HUES6 (cell line): ENCODE results near the gene SULT1A2.

Source experiments
- H3K27ac ChIP-seq: 2 replicates; pipeline ENCODE4 v1.7.0; 2013; ENCODE audit warnings: low read depth, mild to moderate bottlenecking, low read length, inconsistent platforms
- H3K27me3 ChIP-seq: 2 replicates; pipeline ENCODE4 v1.6.1; 2013; ENCODE audit warnings: low read length; ENCODE audit not compliant: control insufficient read depth, insufficient read depth
- H3K36me3 ChIP-seq: 2 replicates; pipeline ENCODE4 v1.6.1; 2013; ENCODE audit warnings: low read length; ENCODE audit not compliant: control insufficient read depth, insufficient read depth
- H3K4me1 ChIP-seq: 2 replicates; pipeline ENCODE4 v1.6.1; 2013; ENCODE audit warnings: low read length; ENCODE audit not compliant: control insufficient read depth, insufficient read depth
- H3K4me3 ChIP-seq: 2 replicates; pipeline ENCODE4 v1.5.1; 2013; ENCODE audit warnings: low read depth, low read length
- H3K9ac ChIP-seq: one replicate; pipeline ENCODE4 v1.6.1; 2013; ENCODE audit warnings: mild to moderate bottlenecking, low read length
- H3K9me3 ChIP-seq: 2 replicates; pipeline ENCODE4 v1.6.1; 2013; ENCODE audit warnings: low read depth, low read length; ENCODE audit not compliant: control insufficient read depth, insufficient read depth

Gene SULT1A2

DNA sequence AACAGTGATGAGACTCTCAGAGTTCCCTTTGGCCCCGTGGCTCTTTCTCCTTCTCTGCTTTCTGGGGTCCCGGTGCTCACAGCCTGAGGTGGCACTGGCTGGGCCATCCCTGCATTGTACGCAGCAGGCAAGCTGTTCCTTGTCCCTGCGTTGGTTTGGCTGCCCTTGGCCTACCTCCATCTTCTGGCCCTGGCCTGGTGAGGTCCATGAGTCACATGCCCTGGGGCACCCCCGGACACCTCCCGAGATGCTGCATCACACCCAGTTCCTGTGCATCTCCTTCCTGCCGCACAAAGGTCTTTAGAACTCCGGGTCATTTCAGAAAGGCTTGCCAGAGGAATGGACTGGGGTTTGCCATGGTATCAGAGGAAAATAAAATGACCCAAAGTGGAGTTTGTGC is 9.5 kb downstream of the SULT1A2 start:
- Histone ChIP-seq H3K27ac (no peak overlapping the region), H3K4me3 (no peak overlapping the region), H3K4me1 (no peaks in the 10 kb centered on the region), H3K9me3 (no peaks in the 10 kb centered on the region), H3K9ac (no peak overlapping the region), H3K36me3 (peaks cover 50% of the 10 kb centered on the region), H3K27me3 (no peaks in the 10 kb centered on the region)

DNA sequence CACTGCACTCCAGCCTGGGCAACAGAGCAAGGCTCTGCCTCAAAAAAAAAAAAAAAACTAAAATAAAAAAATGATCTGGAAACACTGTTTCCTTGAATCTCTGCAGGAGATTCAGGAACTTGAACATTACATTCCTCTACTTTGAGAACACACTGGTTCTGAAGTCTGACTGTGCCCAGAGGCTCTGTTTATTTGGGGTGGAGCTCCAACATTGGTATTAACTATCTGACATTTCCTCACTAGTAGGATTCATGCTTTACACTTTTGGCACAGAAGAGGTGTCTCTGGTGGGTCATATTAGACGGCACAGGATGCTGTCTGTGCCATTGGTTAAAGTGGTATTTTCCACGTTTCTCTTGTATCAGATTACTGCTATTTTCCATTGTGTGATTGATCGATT is 10.4 kb downstream of the SULT1A2 start:
- no peaks in the 10 kb centered on the region for H3K9me3 ChIP-seq
- no peaks in the 10 kb centered on the region for H3K27me3 ChIP-seq
- no peak overlapping the region for H3K4me3 ChIP-seq
- H3K27ac ChIP-seq: no peak overlapping the region
- H3K9ac ChIP-seq: no peak overlapping the region
- peaks cover 53% of the 10 kb centered on the region for H3K36me3 ChIP-seq
- H3K4me1 ChIP-seq: no peaks in the 10 kb centered on the region

DNA sequence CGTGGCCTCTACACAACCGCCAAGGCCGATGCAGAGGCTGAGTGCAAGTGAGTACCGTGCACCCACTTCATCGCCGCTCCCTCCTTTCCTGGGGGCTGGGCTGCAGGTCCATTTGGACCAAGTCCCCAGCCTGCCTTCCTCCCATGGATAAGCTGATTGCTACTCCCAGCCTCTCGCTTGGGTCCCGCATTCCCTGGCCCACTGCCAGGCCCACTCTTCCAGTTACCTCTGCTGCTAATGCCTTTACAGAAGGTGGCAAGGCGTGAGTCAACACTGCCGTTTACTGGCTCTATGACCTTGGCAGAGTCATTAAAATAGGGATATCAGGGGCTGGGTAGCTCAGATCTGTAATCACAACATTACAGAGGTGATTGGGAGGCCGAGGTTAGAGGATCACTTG is 11.2 kb downstream of the SULT1A2 start:
- no peaks in the 10 kb centered on the region for H3K4me1 ChIP-seq
- H3K9me3 ChIP-seq: no peaks in the 10 kb centered on the region
- H3K27me3 ChIP-seq: no peaks in the 10 kb centered on the region
- no peak overlapping the region for H3K9ac ChIP-seq
- no peak overlapping the region for H3K4me3 ChIP-seq
- H3K36me3 ChIP-seq: peaks cover 49% of the 10 kb centered on the region
- no peak overlapping the region for H3K27ac ChIP-seq

DNA sequence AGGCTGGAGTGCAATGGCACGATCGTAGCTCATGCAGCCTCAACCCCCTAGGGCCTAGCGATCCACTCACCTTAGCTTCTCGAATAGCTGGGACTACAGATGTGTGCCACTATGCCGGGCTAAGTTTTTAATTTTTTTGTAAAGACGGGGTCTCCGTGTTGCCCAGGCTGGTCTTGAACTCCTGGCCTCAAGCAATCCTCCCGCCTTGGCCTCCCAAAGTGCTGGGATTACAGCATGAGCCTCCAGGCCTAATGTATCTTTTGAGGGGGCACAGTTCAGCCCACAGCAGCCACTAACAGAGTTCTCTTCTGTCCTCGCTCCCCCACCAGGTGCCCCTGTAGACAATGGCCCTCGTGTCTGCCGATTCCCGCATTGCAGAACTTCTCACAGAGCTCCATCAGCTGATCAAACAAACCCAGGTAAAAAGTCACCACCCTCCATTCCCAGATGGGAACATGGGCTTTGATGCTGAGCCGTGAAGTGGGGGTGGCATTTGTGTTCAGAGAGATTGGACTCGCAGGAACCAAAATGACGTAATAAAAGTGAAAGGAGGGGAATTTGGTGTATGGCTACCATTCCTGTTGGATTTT is 16.0 kb downstream of the SULT1A2 start:
- H3K36me3 ChIP-seq: peaks cover 26% of the 10 kb centered on the region
- no peak overlapping the region for H3K9ac ChIP-seq
- H3K27ac ChIP-seq: no peak overlapping the region
- no peaks in the 10 kb centered on the region for H3K9me3 ChIP-seq
- no peaks in the 10 kb centered on the region for H3K4me1 ChIP-seq
- no peaks in the 10 kb centered on the region for H3K27me3 ChIP-seq
- H3K4me3 ChIP-seq: no peak overlapping the region

DNA sequence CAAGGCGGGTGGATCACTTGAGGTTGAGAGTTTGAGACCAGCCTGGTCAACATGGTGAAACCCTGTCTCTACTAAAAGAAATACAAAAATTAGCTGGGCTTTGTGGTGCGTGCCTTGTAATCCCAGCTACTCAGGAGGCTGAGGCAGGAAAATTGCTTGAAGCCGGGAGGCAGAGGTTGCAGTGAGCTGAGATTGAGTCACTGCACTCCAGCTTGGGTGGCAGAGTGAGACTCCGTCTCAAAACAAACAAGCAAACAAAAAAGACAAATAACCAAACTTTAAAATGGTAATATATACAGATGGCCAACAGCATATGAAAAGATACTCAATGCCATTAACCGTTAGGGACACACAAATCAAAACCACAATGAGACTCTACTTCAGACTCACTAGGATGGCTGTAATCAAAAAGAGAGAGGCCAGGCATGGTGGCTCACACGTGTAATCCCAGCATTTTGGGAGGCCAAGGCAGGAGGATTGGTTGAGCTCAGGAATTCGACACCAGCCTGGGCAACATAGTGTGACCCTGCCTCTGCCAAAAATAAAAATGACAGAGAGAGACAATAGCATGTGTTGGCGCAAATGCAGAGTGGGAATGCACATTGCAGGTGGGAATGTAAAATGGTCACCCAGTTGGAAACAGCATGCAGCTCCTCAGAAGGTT is 21.3 kb downstream of the SULT1A2 start:
- no peaks in the 10 kb centered on the region for H3K36me3 ChIP-seq
- H3K4me3 ChIP-seq: no peak overlapping the region
- no peaks in the 10 kb centered on the region for H3K27me3 ChIP-seq
- no peaks in the 10 kb centered on the region for H3K9me3 ChIP-seq
- H3K9ac ChIP-seq: no peak overlapping the region
- H3K4me1 ChIP-seq: peaks cover 19% of the 10 kb centered on the region; the same call in 1 of the 2 replicates
- no peak overlapping the region for H3K27ac ChIP-seq

DNA sequence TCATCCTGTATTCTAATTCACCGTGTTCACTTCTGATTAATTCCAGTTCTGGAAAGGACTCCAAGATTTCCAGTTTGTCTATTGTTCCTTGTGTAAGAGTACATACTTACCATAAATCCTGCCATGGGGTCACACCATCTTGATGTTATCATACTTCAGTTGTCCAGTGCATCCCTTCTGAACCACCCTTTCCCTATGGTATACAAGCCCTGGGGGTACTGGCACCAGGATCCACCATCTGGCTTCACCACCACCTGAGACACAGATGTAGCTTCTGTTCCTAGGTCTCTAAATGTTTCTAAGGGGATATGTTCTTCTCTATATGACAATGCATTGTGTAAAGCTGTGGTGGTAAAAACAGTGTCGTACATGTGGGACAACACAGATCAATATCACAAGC is 21.9 kb downstream of the SULT1A2 start:
- Histone ChIP-seq H3K4me1 (peaks cover 19% of the 10 kb centered on the region; the same call in 1 of the 2 replicates), H3K9ac (no peak overlapping the region)

DNA sequence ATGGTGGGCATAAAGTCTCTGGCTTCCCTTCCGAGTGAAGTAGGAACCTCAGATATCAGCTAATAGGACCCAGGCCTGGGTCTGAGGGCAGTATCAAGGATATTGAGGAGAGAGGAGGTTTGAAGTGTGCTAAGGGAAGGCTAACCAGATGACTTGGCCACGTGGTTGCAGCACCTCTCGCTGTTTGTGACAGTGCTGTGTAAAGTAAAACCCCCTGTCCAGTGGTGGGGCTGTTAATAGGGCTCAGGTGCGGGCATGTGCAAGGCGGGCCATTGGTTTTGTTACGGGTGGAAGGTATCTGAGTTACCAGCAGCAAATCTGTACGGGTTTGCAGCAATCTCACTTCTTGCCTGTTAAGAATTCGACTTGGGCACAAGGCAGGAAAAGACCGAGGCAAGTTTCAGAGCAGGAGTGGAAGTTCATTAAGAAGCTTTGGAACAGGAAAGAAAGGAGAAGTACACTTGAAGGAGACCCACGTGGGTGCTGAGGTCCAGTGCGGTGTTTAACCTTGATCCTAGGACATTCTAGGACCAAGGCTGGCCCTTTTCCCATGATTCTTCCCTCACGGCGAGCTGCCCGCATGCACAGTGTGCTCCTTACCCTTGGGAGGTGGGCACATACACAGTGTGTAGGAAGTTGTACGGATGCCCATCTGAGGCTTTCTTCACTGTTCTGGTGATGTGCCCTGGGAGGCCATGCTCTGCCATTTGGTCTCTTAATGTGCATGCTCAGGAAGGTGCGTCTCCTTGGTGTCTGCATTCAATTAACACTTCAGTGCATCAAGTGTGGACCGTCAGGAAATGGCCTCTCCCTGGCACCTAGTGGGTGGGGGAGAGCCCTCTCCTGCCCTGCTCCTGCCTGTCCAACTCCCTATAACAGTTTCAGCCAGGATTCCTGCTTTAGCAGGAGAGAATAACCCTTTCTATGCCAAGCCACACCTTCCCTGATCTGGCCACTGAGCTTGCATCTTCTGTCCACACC is 22.8 kb downstream of the SULT1A2 start:
- no peak overlapping the region for H3K4me3 ChIP-seq
- H3K9ac ChIP-seq: no peak overlapping the region
- peaks cover 19% of the 10 kb centered on the region; the same call in 1 of the 2 replicates for H3K4me1 ChIP-seq
- H3K27me3 ChIP-seq: no peaks in the 10 kb centered on the region
- H3K36me3 ChIP-seq: no peaks in the 10 kb centered on the region
- H3K9me3 ChIP-seq: no peaks in the 10 kb centered on the region
- no peak overlapping the region for H3K27ac ChIP-seq

More for the DNA sequence above, 21.9 kb downstream of the SULT1A2 start:
- no peak overlapping the region for H3K27ac ChIP-seq
- H3K36me3 ChIP-seq: no peaks in the 10 kb centered on the region
- H3K27me3 ChIP-seq: no peaks in the 10 kb centered on the region
- H3K9me3 ChIP-seq: no peaks in the 10 kb centered on the region
- H3K4me3 ChIP-seq: no peak overlapping the region

DNA sequence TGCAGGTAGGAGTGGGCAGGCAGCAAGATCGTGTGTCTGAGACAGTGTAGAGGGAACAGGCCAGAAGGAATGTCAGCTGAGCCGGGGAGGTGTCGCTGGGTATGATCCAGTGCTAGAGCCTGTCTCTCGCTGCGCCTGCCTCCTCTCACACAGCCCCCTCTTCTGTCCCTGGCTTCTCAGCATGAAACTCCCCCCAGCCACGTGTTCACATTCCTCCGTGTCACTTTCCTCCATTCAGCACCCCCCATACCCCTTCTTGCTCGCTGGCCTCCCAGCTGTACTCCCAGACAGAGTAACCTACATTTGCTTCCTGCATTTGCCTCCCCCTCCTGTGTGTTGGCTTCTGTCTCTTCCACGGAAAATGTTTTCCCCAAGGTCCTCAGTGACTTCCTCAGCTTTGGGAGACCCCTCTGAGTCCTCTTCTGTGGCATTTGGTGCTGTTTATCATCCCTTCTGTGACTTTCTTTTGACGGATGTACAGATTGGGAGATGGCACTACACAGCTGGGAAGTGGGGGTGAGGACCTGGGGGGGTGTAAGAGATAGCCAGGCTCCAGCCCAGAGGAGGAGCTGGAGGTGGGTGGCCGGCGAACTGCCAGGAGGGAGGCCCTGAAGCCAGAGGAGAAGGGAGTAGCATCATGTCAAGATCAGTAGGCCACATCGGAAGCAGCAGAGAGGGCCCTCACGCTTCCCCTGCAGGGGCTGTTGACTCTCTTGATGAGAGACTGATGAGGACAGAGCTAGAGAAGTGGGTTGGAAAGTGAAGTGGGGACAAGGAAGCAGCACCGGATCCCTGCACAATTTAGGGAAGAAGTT is 23.9 kb downstream of the SULT1A2 start:
- Histone ChIP-seq H3K36me3 (no peaks in the 10 kb centered on the region), H3K27ac (no peak overlapping the region), H3K9ac (no peak overlapping the region), H3K27me3 (no peaks in the 10 kb centered on the region), H3K4me1 (peaks cover 19% of the 10 kb centered on the region; the same call in 1 of the 2 replicates), H3K4me3 (no peak overlapping the region), H3K9me3 (no peaks in the 10 kb centered on the region; the same call in 1 of the 2 replicates)

DNA sequence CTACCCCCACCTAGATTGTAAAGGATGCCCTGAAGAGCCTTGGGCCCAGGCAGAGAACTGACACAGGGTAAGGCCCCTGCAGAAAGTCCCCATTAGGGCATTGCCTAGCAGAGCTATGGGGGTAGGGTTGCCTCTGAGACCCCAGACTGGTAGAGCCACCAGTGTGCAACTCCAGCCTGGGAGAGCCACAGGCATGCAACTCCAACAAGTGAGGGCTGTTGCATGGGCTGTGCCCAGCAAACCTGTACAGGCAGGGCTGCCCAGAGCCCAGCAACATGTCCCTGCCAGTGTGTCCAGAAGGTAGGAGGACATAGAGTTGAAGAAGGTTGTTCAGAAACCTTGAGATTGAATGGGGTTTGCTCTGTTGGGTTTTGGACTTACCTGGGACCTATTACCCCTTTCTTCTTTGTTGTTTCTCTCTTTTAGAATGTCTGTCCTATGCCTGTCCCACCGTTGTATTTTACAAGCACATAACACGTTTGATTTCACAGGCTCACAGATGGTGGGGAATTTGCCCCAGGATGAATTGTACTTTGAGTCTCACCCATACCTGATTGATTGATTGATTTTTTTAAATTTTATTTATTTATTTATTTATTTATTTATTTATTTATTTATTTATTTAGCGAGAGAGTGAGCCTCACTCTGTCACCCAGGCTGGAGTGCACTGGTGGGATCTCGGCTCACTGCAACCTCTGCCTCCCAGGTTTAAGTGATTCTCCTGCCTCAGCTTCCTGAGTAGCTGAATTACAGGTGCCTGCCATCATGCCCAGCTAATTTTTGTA is 26.7 kb downstream of the SULT1A2 start:
- peaks cover 12% of the 10 kb centered on the region for H3K9me3 ChIP-seq
- H3K4me1 ChIP-seq: peaks cover 19% of the 10 kb centered on the region; the same call in 1 of the 2 replicates
- no peak overlapping the region for H3K4me3 ChIP-seq
- H3K36me3 ChIP-seq: no peaks in the 10 kb centered on the region
- no peaks in the 10 kb centered on the region for H3K27me3 ChIP-seq
- H3K9ac ChIP-seq: no peak overlapping the region
- no peak overlapping the region for H3K27ac ChIP-seq

DNA sequence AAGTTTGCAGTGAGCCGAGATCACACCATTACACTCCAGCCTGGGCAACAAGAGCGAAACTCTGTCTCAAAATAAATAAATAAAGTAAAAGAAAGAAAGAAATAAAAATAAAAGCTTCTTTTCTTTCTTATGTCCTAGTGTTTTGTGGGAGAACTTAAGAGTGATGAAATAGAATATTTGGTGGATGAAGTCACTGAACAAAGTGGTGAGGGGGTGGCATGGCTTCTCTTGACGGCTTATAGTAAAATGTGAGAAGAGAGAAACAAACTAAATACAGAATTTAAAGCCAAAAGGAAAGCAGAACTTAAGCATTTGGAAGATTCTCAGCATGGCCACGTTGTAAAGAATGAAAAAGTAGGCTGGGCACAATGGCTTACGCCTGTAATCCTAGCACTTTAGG is 27.8 kb downstream of the SULT1A2 start:
- no peaks in the 10 kb centered on the region for H3K36me3 ChIP-seq
- H3K4me3 ChIP-seq: no peak overlapping the region
- H3K9me3 ChIP-seq: peaks cover 12% of the 10 kb centered on the region
- H3K27ac ChIP-seq: no peak overlapping the region
- H3K27me3 ChIP-seq: no peaks in the 10 kb centered on the region
- H3K4me1 ChIP-seq: peaks cover 9% of the 10 kb centered on the region; the same call in 1 of the 2 replicates
- H3K9ac ChIP-seq: no peak overlapping the region
